Measurements from ENCODE around the gene TCF7.

Gene TCF7

GRCh38 chr5:134090522-134090921, 24.0 kb upstream of the TCF7 start:
- DNase-seq (ENCODE audit: low spot score) = no peak

DNA sequence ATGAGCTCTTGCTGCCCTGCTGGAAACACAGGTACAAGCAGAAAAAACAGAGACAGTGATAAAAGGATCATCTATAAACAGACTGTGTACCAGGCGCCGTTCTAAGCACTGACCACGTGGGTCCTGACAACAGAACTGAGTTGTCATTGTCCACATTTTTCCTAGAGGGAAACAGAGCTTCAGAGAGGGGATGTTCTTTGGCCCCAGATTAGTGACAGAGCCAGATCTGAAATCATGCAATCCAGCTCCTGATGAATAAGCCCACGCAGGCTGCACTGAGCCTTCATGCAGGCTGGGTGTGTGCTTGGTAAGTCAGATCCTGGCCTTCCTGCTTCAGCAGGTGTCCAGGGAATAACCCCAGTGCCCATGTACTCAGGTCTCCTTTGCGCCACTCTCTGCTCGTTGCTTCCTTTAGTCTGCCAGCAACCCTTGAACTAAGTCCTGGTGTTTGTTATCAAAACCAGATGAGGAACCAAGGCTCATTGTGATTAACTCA, 22.8 kb upstream of the TCF7 start:
- no peak for DNase-seq (ENCODE audit: low spot score)

DNA sequence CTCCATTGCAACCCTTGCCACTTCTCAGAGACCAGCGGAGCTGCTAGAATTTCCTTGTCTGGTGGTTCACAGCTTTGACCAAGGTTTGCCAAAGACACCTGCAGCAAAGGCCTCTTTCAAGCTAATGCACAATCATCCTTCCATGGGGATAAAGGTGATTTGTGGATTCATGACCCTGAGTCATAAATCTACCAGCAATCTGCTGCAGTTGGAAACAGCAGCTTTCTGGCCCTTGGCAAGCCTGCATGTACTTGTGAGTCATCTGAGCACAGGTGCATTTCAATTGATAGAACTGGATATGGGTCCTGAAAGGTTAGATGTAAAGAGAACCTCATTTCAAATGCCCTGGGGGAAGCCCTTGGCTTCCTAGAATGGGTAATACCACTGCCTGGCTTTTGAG, 21.6 kb upstream of the TCF7 start:
- DNase-seq (ENCODE audit: low spot score) = no peak

DNA sequence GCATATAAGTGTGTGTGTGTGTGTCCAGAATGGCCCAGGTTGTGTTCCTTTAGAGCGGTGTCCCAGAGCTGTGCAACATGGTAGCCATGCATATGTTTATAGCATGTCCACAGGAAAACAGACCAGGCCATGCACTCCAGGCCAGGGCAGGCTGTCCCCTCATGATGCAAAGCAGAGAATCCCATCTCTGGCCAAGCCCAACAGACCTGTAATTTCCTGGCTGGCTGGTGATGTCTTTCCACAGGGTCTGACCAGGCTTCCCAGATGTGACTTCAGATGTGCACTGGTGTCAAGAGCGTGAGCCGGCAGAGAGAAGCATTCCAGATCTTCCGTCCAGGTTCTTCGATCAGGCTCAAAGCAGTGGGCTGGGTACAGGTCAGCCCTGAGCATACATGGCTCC, 21.1 kb upstream of the TCF7 start:
- no peak for DNase-seq (ENCODE audit: low spot score)

DNA sequence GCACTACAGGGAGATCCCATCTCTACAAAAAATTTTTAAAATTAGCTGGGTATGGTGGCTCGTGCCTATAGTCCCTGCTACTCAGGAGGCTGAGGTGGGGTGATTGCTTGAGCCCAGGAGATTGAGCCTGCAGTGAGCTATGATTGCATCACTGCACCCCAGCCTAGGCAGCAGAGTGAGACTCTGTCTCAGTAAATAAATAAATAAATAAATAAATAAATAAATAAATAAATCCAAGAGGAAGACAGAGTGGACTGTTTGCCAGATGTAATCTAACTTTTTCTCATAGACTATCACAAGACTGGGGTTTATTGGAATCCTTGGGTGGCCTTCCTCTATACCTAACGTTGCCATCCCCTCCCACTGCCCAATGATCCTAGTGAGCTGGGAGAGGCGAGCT, 19.2 kb upstream of the TCF7 start:
- DNase-seq (ENCODE audit: low spot score) = no peak

DNA sequence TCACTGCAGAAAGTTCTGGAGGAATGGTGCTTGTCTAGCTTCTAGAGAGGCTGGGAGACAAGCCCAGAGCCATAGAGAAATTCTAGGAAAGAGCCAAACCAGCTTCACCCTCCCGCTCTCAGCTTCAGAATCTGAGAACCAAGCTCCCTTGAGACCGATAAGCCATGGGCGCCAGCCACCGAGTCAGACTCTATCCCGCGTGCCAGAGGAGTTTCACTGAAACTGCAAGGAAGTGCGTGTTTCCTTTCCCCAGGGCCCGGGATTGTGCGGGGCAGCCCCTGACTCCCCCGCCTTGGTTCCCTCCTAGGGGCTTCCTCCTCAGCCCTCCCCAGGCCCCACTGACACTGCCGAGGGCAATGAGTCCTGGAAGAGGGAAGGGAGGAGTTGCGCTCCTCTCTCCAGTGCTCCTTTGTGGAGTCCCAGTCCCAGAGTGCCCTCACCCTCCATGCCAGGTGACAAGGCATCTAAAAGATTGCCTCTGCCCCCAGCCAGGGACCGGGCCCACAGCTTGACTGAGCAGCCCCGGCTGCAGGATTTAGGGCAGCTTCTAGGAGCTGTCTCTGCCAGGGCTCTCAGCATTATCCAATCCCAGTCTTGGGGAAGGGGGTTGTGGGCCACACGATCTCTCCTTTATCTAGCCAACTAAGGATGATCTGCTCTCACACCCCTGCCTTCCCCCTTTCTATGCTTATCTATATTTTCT, 18.4 kb upstream of the TCF7 start:
- peak; percentile 70 for DNase-seq (ENCODE audit: low spot score)

GRCh38 chr5:134097211-134097749, 17.2 kb upstream of the TCF7 start:
- no peak for DNase-seq (ENCODE audit: low spot score)

- no peak for DNase-seq (ENCODE audit: low spot score)
Observed at GRCh38 chr5:134098690-134099089, 15.8 kb upstream of the TCF7 start.

DNA sequence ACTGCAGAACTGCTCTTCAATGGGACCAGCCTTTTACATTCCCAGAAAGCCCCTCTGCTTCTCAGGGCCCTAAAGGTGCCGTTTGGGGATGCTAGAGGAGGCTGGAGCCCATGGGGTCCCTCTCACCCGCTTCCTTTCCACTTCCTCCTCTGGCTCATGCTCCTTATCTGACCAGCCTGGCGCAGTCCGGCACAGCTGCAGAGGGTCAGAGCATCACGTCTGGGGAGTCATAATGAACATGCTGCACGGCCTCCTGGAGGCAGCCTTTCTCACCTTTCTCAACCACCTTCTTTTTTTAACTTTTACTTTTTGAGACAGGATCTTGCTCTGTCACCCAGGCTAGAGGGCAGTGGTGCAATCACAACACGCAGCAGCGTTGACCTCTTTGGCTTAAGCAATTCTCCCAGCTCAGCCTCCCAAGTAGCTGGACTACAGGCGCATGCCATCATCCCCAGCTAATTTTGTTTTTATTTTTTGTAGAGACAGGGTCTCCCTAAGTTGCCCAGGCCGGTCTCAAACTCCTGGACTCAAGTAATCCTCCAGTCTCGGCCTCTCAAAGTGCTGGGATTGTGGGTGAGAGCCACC, 15.1 kb upstream of the TCF7 start:
- DNase-seq (ENCODE audit: low spot score) = no peak

DNA sequence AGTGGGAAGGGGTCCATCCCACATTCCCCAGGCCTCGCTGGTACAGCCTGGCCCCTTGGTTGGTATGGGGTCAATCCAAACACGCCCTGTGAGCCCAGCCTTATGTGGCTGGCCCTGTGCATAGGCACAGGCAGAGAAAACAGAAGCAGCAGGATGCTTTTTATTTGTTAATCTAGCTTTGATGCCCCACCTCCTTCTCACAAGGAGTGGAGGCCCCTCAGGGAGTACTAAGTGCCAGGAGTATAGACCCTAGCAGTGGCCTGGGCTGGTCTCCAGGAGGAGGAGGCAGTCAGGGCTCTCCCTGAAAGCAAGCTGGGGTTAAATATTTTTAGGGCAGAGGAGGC, 14.6 kb upstream of the TCF7 start:
- no peak for DNase-seq (ENCODE audit: low spot score)

GRCh38 chr5:134100283-134101091, 14.0 kb upstream of the TCF7 start:
- DNase-seq (ENCODE audit: low spot score) = no peak

DNA sequence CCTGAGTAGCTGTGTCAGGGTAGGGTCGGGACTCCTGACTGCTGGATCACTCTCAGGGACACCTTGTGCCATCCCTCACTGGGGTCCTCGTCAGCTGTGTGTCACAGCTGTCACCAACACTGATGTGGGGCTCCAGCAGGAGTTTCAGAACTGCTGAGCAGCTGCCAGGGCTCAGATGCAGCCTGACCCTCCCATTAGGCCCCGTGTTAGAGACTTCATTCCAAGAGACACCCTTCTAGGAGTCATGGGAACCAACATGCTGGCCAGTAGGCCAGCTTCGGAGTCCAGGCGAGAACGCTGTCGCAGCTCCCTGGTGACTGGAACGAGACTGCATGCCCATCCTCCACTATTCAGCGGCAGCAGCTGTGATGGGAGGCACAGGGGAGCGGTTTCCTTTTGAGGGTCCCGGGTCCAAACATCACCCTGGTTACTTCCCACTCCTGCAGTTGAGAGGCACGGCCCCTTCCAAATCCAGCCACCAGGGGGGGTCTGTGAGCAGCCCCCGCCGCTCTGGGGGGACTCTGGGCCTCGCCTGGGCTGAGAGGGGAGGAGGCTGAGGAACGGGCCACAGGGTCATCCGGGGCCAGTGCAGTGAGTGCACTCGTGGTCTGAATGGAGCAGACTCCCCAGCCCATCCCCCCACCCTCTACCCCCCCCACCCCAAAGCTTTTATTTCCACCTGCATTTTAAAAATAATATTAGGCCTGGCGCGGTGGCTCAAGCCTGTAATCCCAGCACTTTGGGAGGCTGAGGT, 12.6 kb upstream of the TCF7 start:
- peak; percentile 89 for DNase-seq (ENCODE audit: low spot score)

DNA sequence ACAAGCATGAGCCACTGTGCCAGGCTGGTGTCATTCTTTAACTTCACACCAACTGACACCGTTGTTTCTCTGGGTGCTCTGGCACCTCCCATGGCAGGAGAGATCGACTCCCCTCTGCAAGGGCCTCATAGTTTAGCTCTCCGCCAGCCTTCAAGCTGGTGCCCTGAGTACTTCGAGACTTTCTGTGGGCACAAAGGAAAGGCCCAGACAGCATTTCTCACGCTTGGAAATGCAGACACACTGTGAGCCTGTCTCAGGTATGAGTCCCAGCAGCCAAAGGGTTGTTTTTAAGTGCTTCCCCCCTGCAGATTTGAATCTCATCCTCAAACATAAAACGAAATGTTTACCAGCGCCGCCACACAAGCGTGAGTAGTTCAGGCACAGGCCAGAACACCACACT, 11.1 kb upstream of the TCF7 start:
- DNase-seq (ENCODE audit: low spot score) = no peak

- no peak for DNase-seq (ENCODE audit: low spot score)
Observed at GRCh38 chr5:134103998-134104654, 10.4 kb upstream of the TCF7 start.

DNA sequence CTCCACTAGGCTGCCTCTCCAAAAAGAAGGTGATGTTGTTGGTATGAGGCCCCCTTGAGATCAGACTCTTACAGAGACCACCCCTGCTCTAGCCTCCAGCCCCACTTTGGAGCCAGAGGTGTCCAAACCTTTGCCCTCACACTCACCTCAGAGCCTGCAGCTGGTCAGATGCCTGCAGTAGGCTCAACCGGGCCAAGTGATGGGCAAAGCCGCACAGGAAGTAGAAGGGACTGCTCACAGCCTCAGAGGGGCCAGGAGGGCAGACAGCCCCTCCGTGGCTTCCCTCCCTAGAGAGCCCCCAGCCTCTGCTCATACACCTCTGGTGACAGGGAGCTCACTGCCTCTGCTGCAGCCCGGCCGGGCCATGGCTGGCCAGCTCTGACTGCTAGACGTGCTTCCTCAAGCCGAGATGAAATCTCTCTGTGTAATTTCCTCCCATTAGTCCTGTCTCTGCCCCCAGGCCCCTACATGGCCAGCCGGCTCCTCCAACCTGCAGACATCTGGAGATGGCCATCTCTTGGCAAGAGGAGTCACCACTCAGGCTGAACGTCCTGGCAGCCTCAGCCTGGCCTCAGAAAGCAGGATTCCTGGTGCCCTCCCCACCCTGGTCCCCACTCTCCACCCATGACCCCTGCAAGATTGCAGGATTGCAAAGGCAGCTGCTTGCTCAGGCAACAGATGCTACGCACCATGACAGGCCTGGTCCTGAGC, 7.3 kb upstream of the TCF7 start:
- no peak for DNase-seq (ENCODE audit: low spot score)

- DNase-seq (ENCODE audit: low spot score) = no peak
Observed at GRCh38 chr5:134107779-134108178, 6.7 kb upstream of the TCF7 start.

DNA sequence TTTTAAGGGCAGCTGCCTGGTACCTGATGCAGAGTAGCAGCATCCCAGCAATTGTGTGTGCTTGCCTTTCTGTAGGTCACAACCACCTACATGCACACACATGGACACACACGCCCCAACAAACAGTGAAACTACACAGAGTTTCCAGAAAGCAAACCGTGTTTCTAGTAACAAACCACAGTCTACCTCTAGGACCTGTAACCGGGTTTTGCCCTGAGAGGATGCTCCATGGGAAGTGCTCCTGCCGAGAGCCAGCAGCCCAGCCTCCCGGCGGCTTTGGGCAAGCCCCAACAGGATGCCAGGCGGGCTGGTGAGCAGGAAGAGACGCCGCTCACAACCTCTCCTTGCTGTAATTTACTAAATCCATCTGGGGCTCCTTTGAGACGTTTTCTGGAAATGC, 4.1 kb upstream of the TCF7 start:
- DNase-seq (ENCODE audit: low spot score) = no peak

GRCh38 chr5:134111741-134112647, 2.5 kb upstream of the TCF7 start:
- no peak for DNase-seq (ENCODE audit: low spot score)

- DNase-seq (ENCODE audit: low spot score) = no peak
Observed at GRCh38 chr5:134112726-134113362, 1.6 kb upstream of the TCF7 start.
